ENCODE data around the gene JAGN1. TPM values are rescaled to one million over a fixed set of nuclear protein-coding genes. Genes with fewer than 3 reads are reported as not detected.

The JAGN1 gene
- total RNA-seq, 2 donors from 2014 or later = 43.7 to 51.2 TPM

DNA sequence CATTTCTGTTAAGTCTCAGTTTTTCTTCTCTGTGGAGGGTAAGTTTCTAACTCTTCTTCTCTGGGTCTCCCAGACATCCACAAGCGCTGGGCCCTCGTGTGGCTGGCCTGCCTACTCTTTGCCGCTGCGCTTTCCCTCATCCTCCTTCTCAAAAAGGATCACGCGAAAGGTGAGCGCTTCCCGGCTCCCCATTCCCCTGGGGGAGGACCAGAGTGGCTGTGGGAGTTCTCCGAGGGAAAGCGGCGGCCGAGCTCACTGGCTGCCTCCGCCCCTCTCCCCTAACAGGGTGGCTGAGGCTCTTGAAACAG lies 42.1 kb downstream of the JAGN1 start:
- DNase-seq = no peak
- no peaks in the 10 kb centered on the region for H3K9me3 ChIP-seq
- no peaks in the 10 kb centered on the region for H3K27me3 ChIP-seq
- intact Hi-C loops (cut with DNase I) = no loop called here
- H3K4me1 ChIP-seq = no peaks in the 10 kb centered on the region
- TF ChIP-seq CTCF (IDR thresholded peaks at IDR 0.05) = no peak
- H3K9ac ChIP-seq (ENCODE audit: low read depth in 2 of 2, low read length in 2 of 2) = peak overlapping the region; percentile 74 to 92
- H3K36me3 ChIP-seq = no peaks in the 10 kb centered on the region
- peak overlapping the region; percentile 95 for H3K27ac ChIP-seq
- H3K4me3 ChIP-seq = peak overlapping the region; percentile 84

DNA sequence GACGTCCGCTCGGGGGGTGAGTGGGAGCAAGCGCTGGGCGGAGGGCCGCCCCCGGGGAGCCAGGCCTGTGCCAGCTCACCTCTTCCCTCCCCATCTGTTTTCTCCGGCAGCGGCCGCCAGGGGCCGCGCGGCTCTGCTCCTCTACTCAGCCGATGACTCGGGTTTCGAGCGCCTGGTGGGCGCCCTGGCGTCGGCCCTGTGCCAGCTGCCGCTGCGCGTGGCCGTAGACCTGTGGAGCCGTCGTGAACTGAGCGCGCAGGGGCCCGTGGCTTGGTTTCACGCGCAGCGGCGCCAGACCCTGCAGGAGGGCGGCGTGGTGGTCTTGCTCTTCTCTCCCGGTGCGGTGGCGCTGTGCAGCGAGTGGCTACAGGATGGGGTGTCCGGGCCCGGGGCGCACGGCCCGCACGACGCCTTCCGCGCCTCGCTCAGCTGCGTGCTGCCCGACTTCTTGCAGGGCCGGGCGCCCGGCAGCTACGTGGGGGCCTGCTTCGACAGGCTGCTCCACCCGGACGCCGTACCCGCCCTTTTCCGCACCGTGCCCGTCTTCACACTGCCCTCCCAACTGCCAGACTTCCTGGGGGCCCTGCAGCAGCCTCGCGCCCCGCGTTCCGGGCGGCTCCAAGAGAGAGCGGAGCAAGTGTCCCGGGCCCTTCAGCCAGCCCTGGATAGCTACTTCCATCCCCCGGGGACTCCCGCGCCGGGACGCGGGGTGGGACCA lies 42.6 kb downstream of the JAGN1 start:
- peak; percentile 64 for TF ChIP-seq CTCF (IDR thresholded peaks at IDR 0.05)
- H3K36me3 ChIP-seq = no peaks in the 10 kb centered on the region
- no peaks in the 10 kb centered on the region for H3K9me3 ChIP-seq
- H3K4me1 ChIP-seq = no peaks in the 10 kb centered on the region
- no peaks in the 10 kb centered on the region for H3K27me3 ChIP-seq
- peak; percentile 87 for DNase-seq
- H3K9ac ChIP-seq (ENCODE audit: low read depth in 2 of 2, low read length in 2 of 2) = peak overlapping the region; percentile 74 to 92
- H3K4me3 ChIP-seq = peak overlapping the region; percentile 84
- intact Hi-C loops (cut with DNase I) = no loop called here
- H3K27ac ChIP-seq = peak overlapping the region; percentile 95

DNA sequence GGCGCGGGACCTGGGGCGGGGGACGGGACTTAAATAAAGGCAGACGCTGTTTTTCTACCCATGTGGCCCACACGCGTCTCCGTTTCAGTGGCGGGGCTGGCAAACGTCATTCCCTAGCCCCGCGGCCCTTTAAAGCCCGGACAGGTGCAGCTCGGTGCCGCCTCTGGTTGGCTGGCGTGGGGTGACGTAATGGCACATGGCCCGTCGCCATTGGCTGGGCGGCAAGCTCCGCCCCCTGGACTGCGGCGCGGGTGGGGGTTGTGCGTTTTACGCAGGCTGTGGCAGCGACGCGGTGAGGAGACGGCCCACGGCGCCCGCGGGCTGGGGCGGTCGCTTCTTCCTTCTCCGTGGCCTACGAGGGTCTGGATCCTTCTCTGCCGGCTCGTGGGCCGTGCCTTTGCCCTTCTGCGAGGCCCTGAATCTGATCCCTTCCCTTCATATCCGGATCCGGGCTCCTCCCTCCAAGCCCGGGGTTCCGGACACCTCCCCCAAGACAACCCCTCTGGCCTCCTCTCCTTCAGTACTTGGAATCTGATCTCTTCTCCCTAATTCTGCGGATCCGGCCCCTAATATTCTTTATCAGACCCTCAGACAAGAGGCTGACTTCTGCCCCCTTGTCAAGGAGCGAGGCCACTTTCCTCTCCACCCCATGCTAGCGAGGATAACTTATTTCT lies 43.3 kb downstream of the JAGN1 start, which contains the start of gene CRELD1:
CRELD1 (plus strand) TSS at position 274 of the 674 bp plus-strand sequence. CDS start 605 bp downstream, outside the sequence.
- Histone ChIP-seq H3K36me3 (no peaks in the 10 kb centered on the region), H3K27ac (peak within 1 kb of the TSS; percentile 95), H3K27me3 (no peaks in the 10 kb centered on the region), H3K9me3 (no peaks in the 10 kb centered on the region), H3K4me3 (peak within 1 kb of the TSS; percentile 84), H3K9ac (ENCODE audit: low read depth in 2 of 2, low read length in 2 of 2) (peak within 1 kb of the TSS; percentile 94 to 95), H3K4me1 (no peaks in the 10 kb centered on the region)
- intact Hi-C loops (cut with DNase I) = no loop called here
- TF ChIP-seq CTCF (IDR thresholded peaks at IDR 0.05) = no peak
- DNase-seq = peak; percentile 96

DNA sequence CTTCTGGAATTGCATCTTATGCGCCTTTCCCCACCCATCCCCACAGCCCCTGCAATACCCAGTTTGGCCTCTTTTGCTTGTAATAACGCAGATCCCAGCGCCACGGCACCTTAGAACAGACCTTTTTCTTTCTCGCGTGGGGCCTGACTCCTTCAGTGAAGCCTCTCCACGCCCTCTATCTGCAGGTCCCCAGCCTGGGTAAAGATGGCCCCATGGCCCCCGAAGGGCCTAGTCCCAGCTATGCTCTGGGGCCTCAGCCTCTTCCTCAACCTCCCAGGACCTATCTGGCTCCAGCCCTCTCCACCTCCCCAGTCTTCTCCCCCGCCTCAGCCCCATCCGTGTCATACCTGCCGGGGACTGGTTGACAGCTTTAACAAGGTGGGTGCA lies 43.8 kb downstream of the JAGN1 start:
- no peaks in the 10 kb centered on the region for H3K4me1 ChIP-seq
- H3K36me3 ChIP-seq = no peaks in the 10 kb centered on the region
- intact Hi-C loops (cut with DNase I) = no loop called here
- peak overlapping the region; percentile 95 for H3K27ac ChIP-seq
- H3K4me3 ChIP-seq = peak overlapping the region; percentile 84
- peak; percentile 30 for DNase-seq
- no peaks in the 10 kb centered on the region for H3K27me3 ChIP-seq
- H3K9me3 ChIP-seq = no peaks in the 10 kb centered on the region
- no peak for TF ChIP-seq CTCF (IDR thresholded peaks at IDR 0.05)
- peak overlapping the region; percentile 94 to 95 for H3K9ac ChIP-seq (ENCODE audit: low read depth in 2 of 2, low read length in 2 of 2)

DNA sequence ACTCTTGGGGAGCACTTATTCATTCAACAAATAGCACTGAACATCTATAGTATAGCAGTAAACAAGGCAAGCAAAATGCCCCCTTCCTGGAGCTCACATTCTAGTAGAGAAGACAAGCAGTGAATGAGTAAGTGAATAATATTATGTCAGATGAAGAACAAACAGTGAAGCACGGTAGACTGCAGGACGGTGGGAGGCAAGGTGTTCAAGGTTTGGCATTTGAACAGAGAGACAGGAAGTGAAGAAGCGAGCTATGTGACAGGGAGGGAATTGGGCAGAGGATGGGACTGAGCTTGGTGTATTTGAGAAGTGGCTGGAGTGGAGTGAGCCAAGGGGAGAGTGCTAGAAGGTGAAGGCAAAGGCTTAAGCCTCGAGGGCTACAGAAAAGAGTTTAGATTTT lies 44.6 kb downstream of the JAGN1 start:
- Histone ChIP-seq H3K9ac (ENCODE audit: low read depth in 2 of 2, low read length in 2 of 2) (peak overlapping the region in 1 of 2 donors; percentile 94), H3K27ac (no peak overlapping the region), H3K9me3 (no peaks in the 10 kb centered on the region), H3K4me3 (peak overlapping the region; percentile 84), H3K4me1 (no peaks in the 10 kb centered on the region), H3K36me3 (no peaks in the 10 kb centered on the region), H3K27me3 (no peaks in the 10 kb centered on the region)
- DNase-seq = no peak
- TF ChIP-seq CTCF (IDR thresholded peaks at IDR 0.05) = no peak
- intact Hi-C loops (cut with DNase I) = no loop called here
